GM19099 (cell line): ENCODE measurements around the gene ZMIZ2.

Experiments used
- POLR2A ChIP-seq: IDR thresholded peaks from 3 replicates; pipeline ENCODE4 v1.6.1; 2011; ENCODE audit warnings: low read depth; ENCODE audit not compliant: insufficient read length; ENCODE audit errors: extremely low read depth

ZMIZ2 gene, protein sequence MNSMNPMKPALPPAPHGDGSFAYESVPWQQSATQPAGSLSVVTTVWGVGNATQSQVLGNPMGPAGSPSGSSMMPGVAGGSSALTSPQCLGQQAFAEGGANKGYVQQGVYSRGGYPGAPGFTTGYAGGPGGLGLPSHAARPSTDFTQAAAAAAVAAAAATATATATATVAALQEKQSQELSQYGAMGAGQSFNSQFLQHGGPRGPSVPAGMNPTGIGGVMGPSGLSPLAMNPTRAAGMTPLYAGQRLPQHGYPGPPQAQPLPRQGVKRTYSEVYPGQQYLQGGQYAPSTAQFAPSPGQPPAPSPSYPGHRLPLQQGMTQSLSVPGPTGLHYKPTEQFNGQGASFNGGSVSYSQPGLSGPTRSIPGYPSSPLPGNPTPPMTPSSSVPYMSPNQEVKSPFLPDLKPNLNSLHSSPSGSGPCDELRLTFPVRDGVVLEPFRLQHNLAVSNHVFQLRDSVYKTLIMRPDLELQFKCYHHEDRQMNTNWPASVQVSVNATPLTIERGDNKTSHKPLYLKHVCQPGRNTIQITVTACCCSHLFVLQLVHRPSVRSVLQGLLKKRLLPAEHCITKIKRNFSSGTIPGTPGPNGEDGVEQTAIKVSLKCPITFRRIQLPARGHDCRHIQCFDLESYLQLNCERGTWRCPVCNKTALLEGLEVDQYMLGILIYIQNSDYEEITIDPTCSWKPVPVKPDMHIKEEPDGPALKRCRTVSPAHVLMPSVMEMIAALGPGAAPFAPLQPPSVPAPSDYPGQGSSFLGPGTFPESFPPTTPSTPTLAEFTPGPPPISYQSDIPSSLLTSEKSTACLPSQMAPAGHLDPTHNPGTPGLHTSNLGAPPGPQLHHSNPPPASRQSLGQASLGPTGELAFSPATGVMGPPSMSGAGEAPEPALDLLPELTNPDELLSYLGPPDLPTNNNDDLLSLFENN

DNA sequence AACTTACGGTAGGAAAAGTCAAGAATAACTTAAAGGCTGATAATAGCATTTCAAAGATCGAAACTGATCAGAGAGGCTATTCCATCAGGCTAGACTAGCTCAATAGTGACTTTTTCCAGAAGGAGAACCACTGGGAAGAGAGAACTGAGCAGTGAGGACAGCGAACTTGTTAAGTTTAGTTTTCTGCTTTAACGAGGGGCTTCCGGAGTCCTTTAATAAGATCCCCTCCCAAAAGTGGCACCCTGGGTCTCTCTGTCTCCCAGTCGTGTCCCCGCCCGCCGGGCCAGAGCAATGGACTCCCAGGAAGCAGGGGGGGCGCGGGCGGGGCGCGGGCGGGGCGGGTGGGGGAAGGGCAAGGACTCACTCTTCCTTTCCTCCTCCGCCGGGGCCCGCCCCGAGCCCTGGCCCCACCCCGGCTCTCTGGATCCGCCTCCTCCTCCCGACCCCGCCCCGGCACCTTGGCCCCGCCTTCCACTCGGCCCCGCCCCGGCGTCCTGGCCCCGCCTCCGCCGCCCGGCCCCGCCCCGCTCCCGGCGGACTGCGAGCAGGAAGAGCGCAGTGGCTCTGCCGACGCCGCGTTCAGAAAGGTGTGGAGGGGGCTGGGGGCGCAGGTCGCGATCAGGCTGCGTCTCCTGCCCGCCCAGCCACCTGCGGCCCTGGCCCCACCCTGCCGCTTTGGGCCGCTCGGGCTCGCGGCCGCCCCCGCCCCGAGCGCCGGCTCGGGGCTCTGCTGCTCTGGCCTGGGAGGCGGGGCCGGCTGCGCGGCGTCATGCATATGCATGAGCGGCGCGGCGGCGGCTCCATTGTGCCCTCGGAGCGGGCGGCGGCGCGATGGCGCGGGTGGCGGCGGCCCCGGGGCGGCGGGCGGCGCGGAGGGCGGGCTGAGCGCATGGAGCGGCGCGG, at the start of gene ZMIZ2:
ZMIZ2 (plus strand) TSS at position 803 of the 903 bp plus-strand sequence. CDS start 7,403 bp downstream, outside the sequence.
- TF ChIP-seq POLR2A = peak; percentile 77

DNA sequence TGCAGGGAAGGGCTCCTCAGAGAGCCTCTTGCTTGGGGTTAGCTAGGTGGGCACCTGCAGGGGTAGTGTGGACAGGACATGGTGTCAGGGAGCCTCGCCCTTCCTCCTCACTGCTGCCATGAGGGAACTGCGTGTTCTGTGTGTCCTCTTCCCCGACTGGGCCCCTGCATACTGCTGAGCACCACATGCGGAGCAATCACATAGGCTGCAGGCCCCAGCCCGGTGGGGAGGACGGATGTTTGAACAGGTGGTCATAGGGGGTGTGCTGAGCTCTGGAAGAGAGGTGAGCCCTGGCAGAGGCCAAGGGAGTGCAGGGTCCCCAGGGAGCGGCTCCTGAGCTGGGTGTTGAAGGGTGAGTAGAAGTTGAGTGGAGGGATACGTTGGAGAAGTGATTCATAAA, 48.3 kb upstream of the ZMIZ2 start:
- TF ChIP-seq POLR2A = no peak

DNA sequence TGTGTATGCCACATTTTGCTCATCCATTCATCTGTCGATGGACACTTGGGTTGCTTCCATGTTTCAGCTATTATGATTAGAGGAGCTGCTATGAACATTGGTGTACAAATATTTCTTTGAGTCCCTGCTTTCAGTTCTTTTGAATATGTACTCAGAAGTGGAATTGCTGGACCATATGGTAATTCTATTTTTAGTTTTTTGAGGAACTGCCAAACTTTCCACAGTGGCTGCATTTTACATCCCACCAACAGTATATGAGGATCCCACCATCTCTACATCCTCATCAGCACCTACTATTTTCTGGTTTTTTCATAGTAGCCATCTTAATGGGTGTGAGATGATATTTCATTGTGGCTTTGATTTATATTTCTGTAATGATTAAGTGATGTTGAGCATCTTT, 44.7 kb upstream of the ZMIZ2 start:
- TF ChIP-seq POLR2A = no peak

DNA sequence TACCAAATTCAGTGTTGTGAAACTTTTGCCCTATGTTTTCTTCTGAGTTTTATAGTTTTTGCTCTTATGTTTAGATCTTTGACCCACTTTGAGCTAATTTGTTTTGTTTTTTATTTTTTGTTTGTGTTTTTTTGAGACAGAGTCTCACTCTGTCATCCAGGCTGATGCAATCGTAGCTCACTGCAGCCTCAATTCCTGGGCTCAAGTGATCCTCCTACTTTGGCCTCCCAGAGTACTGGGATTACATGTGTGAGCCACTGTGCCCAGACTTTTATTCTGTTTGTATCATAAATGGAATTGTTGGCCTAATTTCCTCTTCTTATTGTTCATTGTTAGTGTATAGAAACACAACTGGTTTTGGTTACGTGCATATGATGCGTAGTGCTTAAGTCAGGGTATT, 43.2 kb upstream of the ZMIZ2 start:
- no peak for TF ChIP-seq POLR2A

DNA sequence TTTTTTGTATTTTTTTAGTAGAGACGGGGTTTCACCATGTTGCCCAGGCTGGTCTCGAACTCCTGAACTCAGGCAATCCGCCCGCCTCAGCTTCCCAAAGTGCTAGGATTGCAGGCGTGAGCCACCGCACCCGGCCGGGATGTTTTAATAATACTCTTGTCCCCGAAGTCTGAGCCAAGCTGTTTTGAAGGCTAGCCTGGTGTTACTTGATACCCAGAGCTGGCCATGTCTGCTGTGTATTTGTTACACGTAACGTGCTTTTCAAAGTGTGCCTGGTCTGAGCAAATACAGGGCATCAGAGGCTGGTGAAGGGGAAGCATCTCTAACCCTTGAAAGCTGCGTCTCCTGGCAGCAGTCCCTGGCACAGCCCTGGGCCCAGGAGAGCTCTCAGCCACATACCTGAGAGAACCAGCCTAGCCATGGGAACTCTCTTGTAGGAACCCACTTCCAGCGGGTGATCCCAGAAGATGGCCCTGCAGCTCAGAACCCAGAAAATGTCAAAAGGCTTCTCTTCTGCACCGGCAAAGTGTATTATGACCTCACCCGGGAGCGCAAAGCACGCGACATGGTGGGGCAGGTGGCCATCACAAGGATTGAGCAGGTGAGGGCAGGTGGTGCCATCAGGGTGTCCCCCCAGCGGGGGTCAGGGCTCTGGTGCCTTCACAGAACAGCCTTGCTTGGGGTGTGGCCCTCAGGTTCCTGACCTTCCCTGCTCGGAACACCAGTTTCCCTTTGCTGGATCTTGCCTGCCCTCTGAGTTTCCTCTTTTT, 41.7 kb upstream of the ZMIZ2 start:
- TF ChIP-seq POLR2A = no peak

DNA sequence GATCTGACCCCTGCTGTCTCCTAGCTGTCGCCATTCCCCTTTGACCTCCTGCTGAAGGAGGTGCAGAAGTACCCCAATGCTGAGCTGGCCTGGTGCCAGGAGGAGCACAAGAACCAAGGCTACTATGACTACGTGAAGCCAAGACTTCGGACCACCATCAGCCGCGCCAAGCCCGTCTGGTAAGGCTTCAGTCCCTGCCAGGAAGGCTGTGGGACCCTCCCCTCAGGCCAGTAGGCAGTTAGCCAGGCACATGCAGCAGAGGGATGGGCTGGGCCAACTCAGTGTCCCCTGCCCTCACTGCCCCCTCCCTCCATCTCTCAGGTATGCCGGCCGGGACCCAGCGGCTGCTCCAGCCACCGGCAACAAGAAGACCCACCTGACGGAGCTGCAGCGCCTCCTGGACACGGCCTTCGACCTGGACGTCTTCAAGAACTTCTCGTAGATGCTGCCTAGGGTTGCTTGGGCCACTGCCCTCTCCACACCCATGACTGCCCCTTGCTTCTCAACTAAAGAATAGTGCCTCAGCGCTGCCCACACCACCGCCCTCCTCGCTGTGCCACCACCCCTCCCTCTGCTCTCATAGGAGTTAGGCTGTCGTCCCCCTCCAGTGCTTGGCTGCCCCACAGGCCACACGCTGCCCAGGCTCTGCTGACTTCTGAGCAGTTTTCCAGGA, 41.0 kb upstream of the ZMIZ2 start:
- no peak for TF ChIP-seq POLR2A

DNA sequence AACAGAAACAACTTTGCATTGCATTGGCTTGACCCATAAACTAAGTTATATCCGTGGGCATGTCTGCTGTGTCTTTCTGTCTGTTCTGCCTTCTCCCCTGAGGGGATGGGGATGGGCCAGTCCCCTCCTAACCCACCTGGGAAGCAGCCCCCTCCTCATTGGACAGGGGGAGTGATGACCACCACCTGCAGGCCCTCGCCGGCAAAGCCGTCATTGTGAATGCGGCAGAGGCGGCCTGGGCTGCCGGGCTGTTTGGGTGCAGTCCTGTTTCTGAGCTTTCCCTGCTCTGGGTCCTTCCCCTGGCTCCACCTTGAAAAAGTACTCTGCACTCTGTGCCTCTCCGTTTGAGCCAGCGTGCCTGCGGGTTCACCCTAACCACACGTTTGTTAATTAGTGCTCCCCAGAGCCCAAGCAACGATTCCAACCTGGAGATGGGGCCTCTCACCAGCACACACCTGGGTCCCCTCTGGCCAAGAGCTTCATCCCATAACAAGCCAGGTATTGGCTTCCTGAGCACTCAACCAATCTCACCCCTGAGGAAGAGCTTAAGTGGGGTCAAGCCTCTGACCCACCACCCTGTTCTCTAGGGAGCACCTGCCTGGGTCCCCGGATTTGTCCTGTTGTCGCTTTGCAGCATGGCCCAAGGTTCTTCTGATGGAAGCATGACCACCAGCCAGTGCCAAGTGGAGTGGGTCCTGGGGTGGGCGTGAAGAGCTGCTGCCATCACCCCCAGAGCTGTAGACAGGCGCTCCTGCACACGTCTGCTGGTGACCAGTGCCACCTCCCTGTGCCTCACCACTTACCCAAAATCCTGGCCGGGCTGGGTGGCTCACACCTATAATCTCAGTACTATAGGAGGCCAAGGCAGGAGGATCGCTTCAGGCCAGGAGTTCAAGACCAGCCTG, 39.4 kb upstream of the ZMIZ2 start:
- TF ChIP-seq POLR2A = no peak

DNA sequence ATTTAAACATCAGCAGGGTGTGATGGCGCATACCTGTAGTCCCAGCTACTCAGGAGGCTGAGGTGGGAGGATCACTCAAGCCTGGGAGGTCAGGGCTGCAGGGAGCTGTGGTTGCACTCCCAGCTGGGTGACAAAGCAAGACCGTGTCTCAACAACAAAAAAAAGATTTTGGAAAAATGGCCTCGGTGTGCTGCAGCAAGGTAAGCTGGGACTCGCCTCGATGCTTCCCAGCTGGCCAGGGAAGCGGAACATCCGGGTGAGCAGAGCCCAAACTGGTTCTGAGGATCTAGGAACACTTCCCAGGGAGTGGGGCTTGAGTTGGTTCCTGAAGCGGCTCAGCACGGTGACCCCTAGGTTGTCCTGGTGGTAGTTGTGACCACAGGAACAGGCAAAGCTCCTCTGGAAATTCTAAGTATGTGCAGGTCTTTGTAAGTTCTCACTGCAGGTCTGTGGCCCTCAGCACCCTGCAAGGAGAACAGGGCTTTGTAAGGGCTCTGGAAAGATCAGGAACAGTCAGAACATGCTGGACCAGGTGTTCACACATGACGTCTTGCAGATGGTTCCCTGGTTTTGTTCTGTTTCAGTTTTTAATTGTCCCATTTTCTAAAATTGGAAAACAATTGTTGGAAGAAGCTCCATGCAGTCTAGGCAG, 38.6 kb upstream of the ZMIZ2 start:
- no peak for TF ChIP-seq POLR2A

DNA sequence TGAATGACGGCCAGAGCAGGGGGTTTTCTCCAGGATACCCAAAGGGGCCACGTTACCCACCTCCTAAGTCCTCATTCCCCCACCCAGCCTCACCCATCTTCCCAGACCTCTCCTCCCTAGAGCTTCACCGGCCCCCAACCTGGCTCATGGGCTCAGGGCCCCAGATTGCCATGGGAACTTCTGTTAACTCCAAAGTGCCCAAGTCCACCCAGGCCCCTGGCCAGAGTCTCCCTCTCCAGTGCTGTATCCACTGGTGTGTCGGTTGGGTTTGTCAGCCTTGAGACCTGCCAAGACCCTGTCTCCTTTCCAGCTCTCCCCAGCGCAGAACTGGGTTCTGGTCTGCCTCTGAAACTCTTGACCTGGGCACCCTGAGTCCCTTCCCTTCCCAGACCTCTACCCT, 37.1 kb upstream of the ZMIZ2 start:
- no peak for TF ChIP-seq POLR2A

DNA sequence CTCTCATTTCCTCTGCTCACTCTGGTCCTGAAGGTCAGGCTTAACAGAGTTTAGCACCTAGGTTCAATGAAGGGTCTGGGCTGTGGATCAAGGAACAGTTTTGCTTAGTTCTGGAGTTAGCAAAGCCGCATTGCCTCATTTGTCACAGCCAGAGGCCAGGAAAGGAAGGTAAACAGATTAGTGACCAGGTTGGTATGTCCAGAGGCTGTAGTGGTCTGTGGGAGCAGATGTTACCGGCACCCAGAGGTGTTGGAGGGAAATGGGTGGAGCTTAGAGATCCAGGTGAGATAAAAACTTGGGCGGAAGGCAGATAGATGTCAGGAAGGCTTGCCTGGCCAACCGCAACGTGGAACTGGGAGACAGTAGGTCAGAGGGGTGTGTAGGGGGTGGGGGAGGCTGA, 36.6 kb upstream of the ZMIZ2 start:
- TF ChIP-seq POLR2A = no peak

DNA sequence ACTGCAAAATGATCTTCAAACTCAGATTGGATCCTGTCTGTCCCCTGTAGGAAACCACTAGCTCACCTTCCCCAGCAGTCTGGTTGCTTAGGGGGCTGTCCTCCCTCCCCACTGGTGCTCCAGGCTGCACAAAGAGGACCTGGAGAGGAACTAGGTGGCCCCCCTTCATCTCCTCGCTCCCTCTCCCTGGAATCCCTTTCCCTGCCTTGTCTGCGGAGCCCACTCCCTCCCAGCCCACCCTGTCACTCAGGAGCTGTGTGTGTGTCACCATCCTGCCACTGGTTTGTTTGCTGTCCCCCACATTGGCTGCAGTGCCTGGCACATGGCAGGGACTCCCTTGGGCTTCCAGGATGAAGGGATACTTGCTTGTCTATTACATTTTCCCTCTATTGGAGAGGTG, 35.5 kb upstream of the ZMIZ2 start:
- TF ChIP-seq POLR2A = no peak

DNA sequence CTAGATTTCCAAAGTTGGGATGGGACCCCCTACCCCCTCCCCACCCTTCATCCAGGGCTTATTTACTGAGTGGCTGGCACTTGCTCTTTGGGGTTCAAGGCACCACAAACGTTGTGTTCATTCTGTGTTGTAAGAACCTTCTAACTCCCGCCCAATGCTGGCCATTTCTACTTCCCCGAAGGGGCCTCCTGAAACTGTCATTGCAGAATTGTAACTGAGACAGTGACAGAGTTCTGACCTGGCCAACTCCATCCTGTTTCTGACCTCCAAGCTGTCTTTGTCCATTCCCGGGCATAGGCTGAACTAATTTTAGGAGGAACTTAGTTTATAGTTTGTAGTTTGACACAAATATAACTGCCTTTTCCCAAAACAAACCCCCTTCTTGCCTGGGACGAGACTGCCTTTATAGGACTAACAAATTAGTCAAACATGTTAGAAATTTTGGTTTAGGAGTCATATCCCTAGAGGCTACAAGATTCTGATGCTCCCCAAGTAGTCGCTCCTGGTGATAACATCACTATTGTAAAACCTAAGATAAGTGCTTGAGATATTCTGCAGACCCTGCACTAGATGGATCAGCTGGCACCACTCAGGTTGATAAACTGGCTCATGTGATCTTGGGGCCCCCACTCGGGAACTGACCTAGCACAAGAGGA, 34.8 kb upstream of the ZMIZ2 start:
- no peak for TF ChIP-seq POLR2A
